ENCODE results near the gene CD96. TPM values are rescaled to one million over a fixed set of nuclear protein-coding genes. Genes with fewer than 3 reads are reported as not detected.
"Not testable (repeated sequence)": the region's sequence is repeated elsewhere in the genome, so short reads cannot be mapped to it uniquely, and the experiment has no call there.

Gene CD96
- total RNA-seq, 1 donor from 2014 or later = 0.32 TPM

DNA sequence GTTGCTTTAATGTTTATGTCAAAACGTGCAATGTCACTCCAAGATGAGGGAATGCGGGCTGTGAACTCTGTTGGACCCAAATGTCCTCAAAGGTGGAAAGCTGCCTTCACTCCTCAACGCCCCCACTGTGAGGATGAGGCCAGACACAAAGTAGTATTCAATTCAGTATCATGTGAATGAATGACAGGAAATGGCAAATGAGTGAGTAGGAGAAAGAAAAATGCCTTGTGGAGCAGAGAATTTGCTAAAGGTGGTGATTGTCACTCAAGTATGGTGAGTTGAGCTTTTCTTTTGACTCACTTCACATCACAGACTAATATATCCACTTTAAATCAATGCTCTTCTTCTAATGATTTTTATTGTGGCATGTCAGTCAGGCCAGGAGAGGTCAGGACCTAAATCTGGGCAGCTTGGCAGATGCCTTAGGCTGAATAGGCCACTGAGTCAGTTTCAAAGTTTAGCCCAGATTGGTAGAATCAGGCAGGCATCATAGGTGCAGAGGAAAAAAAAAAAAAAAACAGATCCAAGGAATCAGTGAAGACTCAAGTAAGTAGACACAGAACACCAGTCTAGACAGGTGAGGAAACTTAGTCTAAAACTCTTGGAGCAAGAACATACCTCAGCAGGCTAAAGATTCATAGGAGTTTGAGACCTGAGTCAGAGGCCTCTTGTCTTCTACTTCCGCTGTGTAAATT, 124.2 kb downstream of the CD96 start:
- no peak for ATAC-seq
- intact Hi-C loops (cut with micrococcal nuclease) = no loop called here
- no peak for DNase-seq

DNA sequence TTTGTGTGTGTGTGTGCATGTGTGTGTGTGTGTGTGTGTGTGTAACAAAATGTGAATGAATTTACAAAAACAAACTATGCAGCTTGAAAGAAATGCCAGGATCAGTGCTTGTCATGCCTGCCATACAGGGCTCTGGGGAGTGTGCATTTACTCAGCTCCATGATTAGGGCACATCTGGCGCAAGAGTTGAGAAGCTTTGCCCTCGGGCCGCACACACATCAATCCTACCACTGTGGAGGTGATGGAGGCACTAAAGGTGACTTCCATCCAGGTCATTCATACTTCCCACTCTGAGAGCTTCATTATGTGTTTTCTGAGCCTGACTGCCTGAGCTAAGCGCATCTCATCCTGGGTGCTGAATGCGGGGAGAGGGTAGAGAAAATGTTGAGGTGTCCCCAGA, 125.2 kb downstream of the CD96 start:
- ATAC-seq = no peak
- intact Hi-C loops (cut with micrococcal nuclease) = no loop called here
- DNase-seq = no peak

DNA sequence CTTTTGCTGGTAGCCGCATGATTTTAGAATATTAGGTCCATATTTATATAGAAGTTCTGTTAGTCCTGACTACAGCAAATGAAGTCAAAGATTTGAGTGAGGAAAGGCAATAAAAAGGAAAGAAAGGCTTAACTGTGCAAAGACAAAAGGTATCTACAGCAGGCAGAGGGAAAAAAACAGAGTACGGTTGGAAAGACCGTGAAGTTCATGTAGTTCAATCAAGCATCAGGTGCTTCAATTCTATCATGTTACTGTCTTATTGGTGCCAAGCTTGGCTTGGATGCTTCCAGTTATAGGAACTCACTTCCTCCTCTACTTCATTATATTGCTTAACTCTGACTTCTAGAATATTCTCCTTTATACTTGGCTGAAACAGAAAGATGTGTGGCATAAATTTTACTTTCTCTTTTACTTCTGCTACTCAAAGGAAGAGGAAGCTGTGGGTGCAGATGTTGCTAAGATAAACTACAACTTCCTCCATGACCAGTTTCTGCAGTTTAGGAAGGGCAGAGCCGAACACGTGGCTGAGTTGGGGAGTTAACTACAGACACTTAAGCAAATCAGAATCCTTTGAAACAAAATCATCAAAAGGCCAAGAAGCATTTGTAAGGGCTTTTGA, 125.7 kb downstream of the CD96 start:
- DNase-seq = no peak
- intact Hi-C loops (cut with micrococcal nuclease) = no loop called here

DNA sequence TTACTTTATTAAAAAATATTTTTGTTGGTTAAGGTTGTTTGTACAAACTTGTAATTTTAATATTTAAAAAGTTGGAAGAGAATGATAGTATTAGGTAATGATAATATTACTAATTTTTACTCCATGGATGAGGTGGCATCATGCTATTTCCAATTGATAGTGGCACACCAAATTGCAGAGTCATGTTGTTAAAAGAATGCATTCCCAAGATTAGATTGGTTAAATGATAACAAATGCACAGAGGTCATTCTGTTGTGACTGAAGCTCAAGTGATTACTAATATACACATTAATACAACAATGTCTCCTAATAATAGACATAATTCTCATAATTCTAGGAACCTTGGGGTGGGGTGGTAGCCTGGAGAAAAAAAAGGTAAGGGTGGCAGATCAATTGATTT, 126.3 kb downstream of the CD96 start:
- intact Hi-C loops (cut with micrococcal nuclease) = no loop called here
- ATAC-seq = no peak
- no peak for DNase-seq

More for the DNA sequence above, 125.7 kb downstream of the CD96 start:
- ATAC-seq = peak; percentile 79

DNA sequence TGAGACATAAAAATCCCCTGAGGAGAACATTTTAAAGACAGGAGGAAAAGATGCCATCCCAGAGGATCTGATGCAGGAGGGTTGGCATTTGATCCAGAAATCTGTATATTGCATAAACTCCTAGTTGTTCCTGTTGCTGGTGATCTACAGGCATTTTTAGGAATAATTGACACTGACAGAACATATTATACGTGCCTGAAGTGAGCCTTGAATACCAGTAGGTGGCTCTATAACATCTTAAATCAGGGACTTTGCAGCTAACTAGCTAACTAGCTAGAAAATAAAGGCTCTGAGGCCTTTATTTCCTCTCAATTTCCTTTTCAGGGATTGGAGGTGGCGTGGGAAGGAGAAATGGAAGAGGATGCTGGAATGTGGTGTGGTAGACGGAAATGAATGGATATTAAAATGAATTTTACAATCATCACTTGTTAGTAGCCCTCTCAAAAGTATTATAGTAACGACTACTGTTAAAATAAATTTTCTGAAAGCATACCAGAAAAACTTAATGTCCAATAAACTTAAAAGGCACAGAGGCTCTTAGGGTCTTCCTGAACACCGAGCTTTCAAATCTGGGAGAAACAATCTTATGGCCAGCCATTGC, 127.0 kb downstream of the CD96 start:
- intact Hi-C loops (cut with micrococcal nuclease) = no loop called here
- peak; percentile 88 for ATAC-seq

DNA sequence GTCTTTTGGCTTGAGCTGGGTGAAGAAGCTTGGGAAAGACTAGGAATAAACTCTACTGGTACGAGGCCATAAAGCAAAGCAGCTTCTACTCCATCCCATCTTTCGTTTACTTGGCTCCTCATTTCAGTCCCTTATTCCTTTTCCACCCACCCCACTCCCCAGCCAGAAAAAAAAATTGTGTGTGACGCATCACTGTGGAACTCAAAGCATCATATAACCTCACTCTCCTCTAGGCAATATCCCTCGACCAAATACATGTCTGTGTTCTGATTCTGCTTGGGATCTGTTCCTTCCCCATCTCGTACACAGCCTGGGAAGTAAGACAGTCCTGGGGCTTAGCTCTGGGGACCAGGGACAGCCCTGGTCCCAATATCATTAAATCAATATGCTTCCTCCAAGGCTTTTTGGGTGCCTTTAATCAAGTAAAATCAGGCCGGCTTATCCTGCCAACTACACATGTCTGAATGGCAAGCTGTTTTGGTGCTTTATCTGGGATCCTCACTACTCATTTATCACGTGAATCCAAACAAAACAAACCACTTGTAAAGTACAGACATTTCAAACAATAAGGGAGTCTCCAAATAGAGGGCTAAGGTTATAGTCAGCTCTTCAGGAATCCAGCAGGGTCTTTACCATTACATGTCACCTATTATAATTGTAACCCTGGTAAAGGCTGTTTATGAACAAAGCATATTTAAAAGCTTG, 128.1 kb downstream of the CD96 start:
- ATAC-seq (no peak), DNase-seq (no peak)
- intact Hi-C loops (cut with micrococcal nuclease) = no loop called here

More for the DNA sequence above, 127.0 kb downstream of the CD96 start:
- DNase-seq = no peak

DNA sequence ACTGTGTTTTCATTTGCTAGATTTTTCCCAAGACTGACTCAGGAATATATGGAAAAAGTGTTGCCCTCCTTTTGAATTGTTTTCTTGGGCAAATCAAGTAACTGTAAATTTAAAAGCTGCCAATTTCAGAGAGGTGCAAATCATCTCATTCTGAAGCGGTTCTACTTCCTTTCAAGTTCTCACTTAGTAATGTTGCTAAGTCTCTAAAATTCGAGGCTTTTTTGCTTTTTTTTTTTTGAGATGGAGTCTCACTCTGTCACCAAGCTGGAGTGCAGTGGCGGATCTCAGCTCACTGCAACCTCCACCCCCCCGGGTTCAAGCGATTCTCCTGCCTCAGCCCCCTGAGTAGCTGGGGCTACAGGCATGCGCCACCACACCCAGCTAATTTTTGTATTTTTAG, 130.5 kb downstream of the CD96 start:
- ATAC-seq; DNase-seq; intact Hi-C loops (cut with micrococcal nuclease): not testable (repeated sequence)

DNA sequence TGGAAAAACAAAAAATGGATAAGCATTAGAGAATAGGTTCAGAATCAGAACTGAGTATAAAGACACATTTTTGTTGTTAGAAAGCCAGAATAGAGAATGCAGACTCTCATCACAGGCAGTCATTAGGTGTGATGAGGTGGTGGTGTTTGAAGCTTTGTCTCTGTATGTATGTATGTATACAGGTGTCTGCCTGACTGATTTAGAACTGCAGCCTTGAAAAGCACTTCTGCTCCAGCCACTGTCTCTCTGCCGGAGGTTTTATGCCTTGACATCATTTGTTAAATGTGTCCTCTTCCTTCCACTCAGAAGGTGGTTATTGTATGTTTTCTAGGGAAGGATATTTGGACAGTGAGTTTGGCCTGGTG, 133.8 kb downstream of the CD96 start:
- no peak for ATAC-seq
- intact Hi-C loops (cut with micrococcal nuclease) = no loop called here
- no peak for DNase-seq

DNA sequence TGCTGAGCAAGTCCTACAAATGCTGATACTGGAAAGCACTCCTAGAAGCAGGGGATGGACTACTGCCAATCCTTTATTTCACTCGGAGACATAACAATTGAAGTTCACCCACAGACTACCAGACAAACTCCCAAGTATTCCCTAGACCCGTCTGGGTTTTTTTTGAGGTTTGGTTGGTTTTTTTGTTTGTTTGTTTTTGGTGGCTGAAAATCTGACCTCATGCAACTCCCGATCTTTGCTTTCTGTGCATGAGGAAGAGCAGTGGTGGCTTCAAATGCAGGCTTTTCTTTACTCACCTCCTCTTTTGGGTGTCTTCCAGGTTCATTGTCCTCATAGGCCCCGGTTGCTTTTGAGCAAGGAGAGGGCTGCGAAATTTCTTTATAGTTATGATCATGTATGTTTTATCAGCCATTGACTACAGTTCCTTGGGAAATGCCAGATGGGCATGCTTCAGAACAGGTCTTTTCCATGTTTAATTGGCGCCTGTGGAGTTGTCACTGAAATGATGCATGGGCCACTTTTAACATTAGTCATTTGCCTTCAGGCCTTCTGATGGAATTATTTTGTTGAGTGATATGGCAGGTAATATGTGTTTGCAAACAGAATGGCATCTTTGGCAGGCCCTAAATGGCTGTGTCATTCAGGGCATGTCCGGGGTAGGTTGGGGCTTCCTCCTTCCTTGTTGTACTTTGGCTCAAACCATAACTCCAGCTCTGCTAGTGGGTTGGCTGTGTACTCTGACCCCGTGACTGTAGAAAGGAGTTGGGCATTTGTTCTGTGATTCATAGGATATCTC, 134.4 kb downstream of the CD96 start:
- DNase-seq (no peak), ATAC-seq (no peak)
- intact Hi-C loops (cut with micrococcal nuclease) = no loop called here

DNA sequence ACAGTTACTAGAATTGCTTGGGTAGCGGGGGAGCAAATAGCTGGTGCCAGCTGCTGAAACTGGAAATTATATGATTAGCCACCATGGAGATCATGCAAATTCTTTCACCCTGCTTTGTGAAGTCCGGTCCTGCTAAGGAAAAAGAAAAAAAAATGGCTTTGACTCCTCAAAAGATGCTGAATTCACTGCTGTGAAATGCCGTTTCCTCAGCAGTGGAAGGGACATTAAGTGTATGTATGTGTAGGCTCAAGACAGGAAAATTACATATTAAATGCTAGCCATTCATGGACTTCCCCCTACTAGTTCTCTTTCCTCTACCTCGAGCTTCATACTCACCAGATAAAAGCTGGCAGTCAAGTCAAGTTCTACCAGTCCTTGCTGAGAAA, 135.0 kb downstream of the CD96 start:
- DNase-seq (no peak), ATAC-seq (no peak)
- intact Hi-C loops (cut with micrococcal nuclease) = no loop called here

DNA sequence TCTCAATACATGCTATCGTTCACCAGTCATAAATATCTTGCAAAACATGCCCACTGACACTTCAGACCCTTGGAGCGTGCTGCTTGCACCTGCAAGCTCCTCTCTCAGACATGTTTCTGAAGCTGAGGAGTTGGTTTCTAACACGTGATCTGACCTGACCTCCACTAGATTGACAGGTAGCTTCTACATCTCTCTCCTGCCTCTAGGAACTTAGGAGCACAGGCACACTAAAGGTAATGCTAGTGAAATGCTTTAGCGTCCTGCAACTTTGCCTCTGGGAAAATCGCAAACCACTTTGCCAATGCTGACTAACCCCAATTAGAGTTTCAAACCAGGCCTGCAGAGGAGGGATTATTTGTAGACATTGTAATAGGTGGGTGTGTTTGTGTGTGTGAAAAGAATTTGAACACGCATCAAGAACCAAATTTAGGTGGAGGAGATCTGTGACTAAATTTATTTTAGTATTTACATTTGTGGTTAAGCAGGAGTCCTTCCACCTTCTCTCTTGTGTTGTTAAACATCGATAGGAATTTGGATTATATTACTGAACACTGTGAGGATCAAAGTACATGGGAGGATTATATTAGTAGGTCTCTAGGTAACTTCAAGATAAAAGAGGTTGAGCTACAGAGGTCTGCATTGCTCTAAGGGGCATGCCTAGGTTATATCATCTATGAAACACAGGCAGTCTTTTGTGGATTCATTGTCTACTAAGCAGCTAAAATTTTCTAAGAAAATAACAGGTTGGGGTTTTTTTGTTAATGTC, 139.8 kb downstream of the CD96 start:
- ATAC-seq = no peak
- intact Hi-C loops (cut with micrococcal nuclease) = no loop called here
- no peak for DNase-seq

DNA sequence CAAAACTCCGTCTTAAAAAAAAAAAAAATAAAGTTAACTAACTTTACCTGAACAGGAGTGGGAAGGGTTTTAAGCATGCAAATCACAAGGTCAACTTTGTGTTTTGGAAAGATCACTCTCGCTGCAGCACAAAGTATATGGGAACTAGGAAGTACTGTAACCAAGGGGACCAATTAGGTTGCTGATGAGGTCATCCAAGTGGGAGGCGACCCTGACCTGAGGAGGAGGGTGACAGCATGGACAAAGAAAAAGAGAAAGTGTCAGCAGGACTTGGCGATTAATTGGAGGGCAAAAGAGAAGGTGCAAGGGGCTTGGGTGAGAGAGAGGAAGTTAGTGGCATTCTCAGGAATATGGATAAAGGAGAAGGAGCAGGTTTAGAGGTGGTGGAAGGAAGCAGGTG, 142.6 kb downstream of the CD96 start:
- DNase-seq (no peak), ATAC-seq (no peak)
- intact Hi-C loops (cut with micrococcal nuclease) = no loop called here

DNA sequence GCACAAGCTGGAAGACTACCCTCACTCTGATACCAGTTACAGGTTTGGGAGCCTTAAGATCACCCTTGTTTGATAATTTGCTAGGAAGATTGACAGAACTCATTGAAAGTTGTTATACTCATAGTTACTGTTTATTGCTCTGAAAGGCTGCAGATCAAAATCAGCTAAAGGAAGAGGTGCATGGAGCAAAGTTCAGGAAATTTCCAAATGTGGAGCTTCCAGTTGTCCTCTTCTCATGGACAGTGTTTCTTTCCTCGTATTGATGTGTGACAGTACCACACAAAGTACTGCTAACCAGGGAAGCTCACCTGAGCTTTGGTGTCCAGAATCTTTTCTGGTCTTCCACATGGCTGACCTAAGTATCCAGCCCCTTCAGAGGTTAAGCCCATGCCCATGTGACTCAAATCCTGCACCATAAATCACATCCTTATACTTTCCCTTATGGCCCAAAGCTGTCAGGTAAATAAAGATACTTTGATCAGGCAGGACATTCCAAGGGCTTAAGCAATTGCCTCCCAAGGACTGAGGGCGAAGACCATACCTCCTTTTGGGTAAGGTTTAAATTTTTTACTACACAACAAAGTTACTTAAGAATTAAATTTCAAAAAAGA, 146.3 kb downstream of the CD96 start:
- DNase-seq = no peak
- no peak for ATAC-seq
- intact Hi-C loops (cut with micrococcal nuclease) = no loop called here

DNA sequence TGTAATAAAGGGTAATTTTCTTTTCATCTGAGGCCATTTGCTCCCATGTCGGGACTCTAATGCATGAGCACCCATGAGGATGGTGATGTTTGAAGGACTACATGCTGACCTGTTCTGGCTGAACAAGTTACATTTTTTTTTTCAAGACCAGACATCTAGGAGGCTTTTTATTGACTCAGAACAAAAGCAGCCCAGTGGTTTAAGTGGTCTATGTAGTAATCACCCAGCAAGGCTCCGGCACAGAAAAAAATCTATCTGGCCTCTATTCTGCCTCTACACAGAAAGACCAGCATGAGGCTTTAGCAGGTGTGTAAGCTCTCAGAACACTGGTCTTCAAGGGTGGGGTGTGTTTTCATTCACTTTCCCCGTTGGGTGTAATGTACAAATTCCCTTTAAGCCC, 148.2 kb downstream of the CD96 start:
- no peak for DNase-seq
- intact Hi-C loops (cut with micrococcal nuclease) = no loop called here
- ATAC-seq = no peak

DNA sequence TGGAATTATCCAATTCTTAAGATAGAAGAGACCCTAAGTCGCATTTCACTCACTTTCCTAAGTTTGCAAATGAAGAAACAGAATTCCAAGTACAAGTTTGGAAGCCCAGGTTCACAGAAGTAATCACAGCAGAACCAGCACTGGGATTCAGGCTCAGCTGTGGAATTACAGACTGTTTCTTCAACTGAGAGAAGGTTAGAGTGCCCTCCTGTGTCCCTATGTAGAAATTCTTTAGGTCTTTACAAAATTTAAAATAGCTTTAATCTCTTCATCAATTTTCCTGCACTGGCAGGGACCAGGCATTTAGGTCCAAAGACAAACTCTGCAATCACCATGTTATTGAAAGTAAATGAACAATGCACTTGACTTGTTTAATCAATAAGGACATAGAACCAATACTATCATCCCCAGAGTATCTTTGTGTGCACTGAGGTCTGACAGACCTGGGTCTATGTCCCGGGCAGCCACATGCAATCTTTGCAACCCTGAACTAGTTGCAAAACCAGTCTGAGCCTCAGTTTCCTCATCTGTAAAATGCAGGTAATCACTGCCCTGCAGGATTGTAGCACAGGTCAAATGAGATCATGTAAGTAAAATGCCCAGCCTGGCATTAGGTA, 149.4 kb downstream of the CD96 start:
- ATAC-seq (peak; percentile 54), DNase-seq (no peak)
- intact Hi-C loops (cut with micrococcal nuclease) = no loop called here

DNA sequence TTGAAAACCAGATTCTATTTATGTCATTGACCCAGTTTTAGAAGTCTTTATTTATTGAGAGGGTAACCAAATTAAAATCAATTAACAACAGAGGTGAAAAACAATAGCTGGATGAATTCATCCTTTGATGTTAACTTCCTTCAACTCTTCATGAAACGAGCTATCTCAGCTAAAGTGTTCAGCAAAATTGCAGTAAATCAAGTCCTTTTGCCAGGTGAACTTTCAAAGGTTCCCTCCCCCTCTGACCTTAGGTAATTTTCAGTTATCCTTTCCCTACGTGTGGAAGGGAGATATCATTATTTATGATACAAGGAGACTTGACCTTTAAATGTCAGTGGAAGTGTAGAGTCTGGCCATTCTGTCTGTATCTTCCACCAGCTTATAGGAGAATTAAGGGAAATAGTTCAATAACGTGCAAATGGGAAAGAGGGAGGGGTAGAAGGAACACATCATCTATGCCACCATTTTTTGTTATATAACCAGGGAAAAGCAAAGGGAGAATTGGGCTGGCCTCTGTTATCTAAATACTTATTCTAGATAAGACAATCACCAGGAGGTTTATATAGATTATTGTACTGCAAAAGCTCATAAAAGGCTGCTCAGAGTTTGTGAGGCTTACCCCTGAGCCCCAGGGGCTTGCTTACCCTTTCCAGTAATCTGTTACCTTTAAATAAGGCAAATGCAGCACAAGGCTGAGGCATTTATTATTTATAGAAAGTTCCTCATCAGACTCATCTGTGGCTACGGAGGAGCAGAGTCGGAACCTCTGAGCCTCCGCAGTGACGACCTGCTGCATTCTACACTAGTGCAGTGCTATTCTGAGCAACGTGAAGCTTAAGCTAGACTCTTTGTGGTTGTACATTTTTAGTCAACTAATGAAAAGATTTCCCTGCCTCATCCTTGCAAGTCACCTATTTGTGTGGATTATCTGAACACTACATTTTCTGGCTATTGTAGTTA, 150.9 kb downstream of the CD96 start:
- peak; percentile 28 for DNase-seq
- ATAC-seq = peak; percentile 94
- intact Hi-C loops (cut with micrococcal nuclease) = no loop called here

DNA sequence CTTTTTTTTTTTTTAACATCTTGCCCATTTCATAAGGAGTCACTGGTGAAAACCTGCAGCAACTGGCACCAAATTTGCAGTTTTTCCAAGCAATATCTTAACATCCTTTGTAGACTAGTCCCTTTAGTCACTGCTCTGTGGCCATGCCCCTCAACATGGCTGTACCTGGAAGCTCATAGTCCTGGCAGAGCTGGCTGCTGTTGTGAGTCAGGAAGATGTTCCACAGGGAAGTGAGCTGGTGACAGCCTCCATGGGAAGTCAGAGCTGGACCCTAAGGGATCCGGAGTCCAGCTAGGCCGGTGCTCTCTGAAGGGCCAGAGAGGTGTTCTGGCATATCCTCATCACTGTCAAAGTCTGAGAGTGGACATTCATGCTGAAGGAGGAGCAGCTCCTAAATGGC, 152.5 kb downstream of the CD96 start:
- DNase-seq (no peak), ATAC-seq (no peak)
- intact Hi-C loops (cut with micrococcal nuclease) = no loop called here
